Mucosa of descending colon (tissue), 3 donors: ENCODE results near the gene PTGDS. TPM values are rescaled to one million over a fixed set of nuclear protein-coding genes. Genes with fewer than 3 reads are reported as not detected.

Experiments used
- ATAC-seq: fragments of 200-7000 bp; cut with Tn5 transposase; one replicate; pipeline ENCODE4 v1.9.1; 2020; ENCODE audit warnings: mild to moderate bottlenecking, moderate library complexity
- DNase-seq, 3 donors: peaks; one replicate each; pipeline ENCODE4 v3.0.0-alpha.2; 2020
- H3K36me3 ChIP-seq: fragments of 200-600 bp; one replicate; pipeline ENCODE4 v1.8.0; 2021; ENCODE audit warnings: low read depth, mild to moderate bottlenecking
- H3K4me1 ChIP-seq: fragments of 200-600 bp; one replicate; pipeline ENCODE4 v1.8.0; 2021; ENCODE audit warnings: low read depth, mild to moderate bottlenecking
- H3K4me3 ChIP-seq: fragments of 200-600 bp; one replicate; pipeline ENCODE4 v1.8.0; 2021; ENCODE audit warnings: mild to moderate bottlenecking
- H3K9me3 ChIP-seq: fragments of 200-600 bp; one replicate; pipeline ENCODE4 v1.8.0; 2021; ENCODE audit warnings: mild to moderate bottlenecking
- CTCF ChIP-seq: fragments of 200-600 bp; IDR thresholded peaks from one replicate; pipeline ENCODE4 v1.8.0; 2022; ENCODE audit warnings: antibody characterized with exemption, mild to moderate bottlenecking
- intact Hi-C, 2 donors: fragments of 100-400 bp; cut with DNase I in 1 of 2; cut with micrococcal nuclease in 1 of 2; formaldehyde crosslinking; loops; one replicate each; pipeline versions ENCODE4 v1.11.0 to v1.11.1; 2022; cut with DNase I, micrococcal nuclease
- total RNA-seq, 3 donors: library from RNA; stranded (reverse); fragmentation: NEBNext Ultra II Directional in 2 of 3; extraction: Animal tissue kit (Norgen Biotek cat#: 25700) in 2 of 3; gene quantifications; one replicate each; pipeline versions ENCODE4 v1.2.1 to v1.2.4, GENCODE V29; 2021 to 2023
- donor health status: DM: no; HTN: no; CAD: no; lungs with moderate emphysema.
- donor health status: DM: no; HTN: no; CAD: no.
- donor health status: DM: no; HTN: yes; CAD: no.

PTGDS gene
- total RNA-seq, 3 donors from 2014 or later = 2.5 to 45.4 (median 16.1) TPM

GRCh38 chr9:137017791-137018497 is 40.6 kb downstream of the PTGDS start:
- Histone ChIP-seq H3K4me1 (peaks cover 14% of the 10 kb centered on the region), H3K36me3 (no peaks in the 10 kb centered on the region), H3K9me3 (no peaks in the 10 kb centered on the region), H3K4me3 (no peak overlapping the region)
- no peak for TF ChIP-seq CTCF
- intact Hi-C loops = no loop called here
- ATAC-seq (no peak), DNase-seq (no peak)

DNA sequence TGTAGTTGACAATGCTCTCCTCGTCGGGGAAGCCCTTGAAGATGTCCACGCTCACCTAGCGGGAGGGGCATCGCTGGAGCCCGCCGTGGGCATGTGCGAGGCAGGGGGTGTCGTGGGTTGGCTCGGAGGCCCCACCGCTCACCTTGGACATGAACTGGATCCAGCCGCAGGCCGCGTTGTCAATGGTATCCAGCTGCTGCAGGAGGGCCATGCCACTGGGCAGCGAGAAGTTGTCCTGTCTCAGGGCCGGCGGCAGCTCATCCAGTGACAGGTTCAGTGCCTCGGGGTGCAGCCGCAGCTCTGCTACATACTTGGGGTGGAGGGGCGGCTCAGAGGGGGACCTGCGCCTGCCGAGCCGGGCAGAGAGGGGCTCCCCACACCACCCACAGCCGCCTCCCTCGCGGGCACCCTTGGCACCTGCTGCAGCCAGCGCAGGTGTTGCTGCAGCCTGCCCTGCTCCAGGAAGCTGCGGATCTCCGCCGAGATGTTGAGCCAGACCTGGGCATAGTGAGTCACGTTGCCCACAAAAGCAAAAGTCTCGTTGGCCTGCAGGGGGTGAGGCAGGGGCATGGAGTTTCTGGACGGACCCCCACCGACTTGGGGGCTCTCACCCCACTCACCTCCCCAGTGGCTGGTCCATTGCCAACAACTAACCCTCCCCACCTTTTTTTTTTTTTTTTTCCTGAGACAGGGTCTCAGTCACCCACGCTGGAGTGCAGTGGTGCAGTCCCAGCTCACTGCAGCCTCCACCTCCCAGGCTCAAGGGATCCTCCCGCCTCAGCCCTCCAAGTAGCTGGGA is 41.7 kb downstream of the PTGDS start:
- no peak for ATAC-seq
- DNase-seq = no peak
- no peak for TF ChIP-seq CTCF
- intact Hi-C loops = no loop called here
- H3K4me3 ChIP-seq = no peak overlapping the region
- H3K9me3 ChIP-seq = no peaks in the 10 kb centered on the region
- H3K36me3 ChIP-seq = no peaks in the 10 kb centered on the region
- peaks cover 20% of the 10 kb centered on the region for H3K4me1 ChIP-seq

GRCh38 chr9:137019891-137020683 is 42.8 kb downstream of the PTGDS start:
- no peak for ATAC-seq
- H3K4me3 ChIP-seq = no peak overlapping the region
- DNase-seq = no peak
- peaks cover 20% of the 10 kb centered on the region for H3K4me1 ChIP-seq
- intact Hi-C loops = no loop called here
- no peaks in the 10 kb centered on the region for H3K9me3 ChIP-seq
- H3K36me3 ChIP-seq = no peaks in the 10 kb centered on the region
- TF ChIP-seq CTCF = no peak

GRCh38 chr9:137020771-137021567 is 43.7 kb downstream of the PTGDS start:
- no peaks in the 10 kb centered on the region for H3K9me3 ChIP-seq
- H3K4me3 ChIP-seq = no peak overlapping the region
- H3K36me3 ChIP-seq = no peaks in the 10 kb centered on the region
- no peak for ATAC-seq
- no peak for DNase-seq
- intact Hi-C loops = no loop called here
- H3K4me1 ChIP-seq = peaks cover 20% of the 10 kb centered on the region
- no peak for TF ChIP-seq CTCF

- H3K4me3 ChIP-seq = no peak overlapping the region
- peak in 2 of 3 donors; percentile 58 to 74 for DNase-seq
- no peaks in the 10 kb centered on the region for H3K9me3 ChIP-seq
- ATAC-seq = peak; percentile 7
- no peak for TF ChIP-seq CTCF
- intact Hi-C loops = no loop called here
- H3K4me1 ChIP-seq = peaks cover 27% of the 10 kb centered on the region
- no peaks in the 10 kb centered on the region for H3K36me3 ChIP-seq
These were observed 44.3 kb downstream of the PTGDS start for GRCh38 chr9:137021568-137021978.
